ENCODE measurements around the gene IPPK.

IPPK gene

DNA sequence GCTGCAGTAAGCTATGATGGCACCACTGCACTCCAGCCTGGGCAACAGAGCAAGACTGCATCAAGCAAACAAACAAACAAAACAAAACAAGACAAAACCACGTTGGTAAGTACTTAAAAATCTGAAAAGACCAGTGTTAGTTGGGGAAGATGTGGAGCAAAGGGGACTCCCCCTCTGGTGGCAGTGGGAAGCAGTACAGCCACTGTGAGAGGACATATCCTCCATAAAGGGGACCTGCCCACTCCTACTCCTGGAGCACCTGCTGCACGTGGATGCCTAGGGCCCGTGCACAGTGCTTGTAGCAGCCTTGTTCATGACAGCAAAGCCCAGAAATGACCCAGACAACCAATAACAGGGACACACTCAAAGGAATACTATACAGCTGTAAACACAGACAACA lies 17.0 kb upstream of the IPPK start:
- DNase-seq (ENCODE audit: low read depth, low spot score): no peak

DNA sequence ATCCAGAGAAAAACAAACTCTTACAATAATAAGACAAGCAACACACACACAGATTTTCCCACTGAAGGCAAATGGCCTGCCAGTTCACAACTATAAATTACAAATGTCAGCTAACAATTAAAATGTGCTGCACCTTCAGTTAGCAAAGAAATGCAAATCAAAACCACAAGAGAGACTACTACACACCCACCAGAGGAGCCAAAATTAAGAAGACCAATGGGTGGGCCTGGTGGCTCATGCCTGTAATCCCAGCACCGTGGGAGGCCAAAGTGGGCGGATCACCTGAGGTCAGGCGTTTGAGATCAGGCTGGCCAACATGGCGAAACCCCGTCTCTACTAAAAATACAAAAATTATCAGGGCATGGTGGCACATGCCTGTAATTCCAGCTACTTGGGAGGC lies 15.1 kb upstream of the IPPK start:
- no peak for DNase-seq (ENCODE audit: low read depth, low spot score)

- no peak for DNase-seq (ENCODE audit: low read depth, low spot score)
These were observed 12.3 kb upstream of the IPPK start for GRCh38 chr9:92682269-92682668.

GRCh38 chr9:92680166-92681119 lies 10.5 kb upstream of the IPPK start:
- no peak for DNase-seq (ENCODE audit: low read depth, low spot score)

- no peak for DNase-seq (ENCODE audit: low read depth, low spot score)
These were observed 9.7 kb upstream of the IPPK start for GRCh38 chr9:92679413-92680165.

DNA sequence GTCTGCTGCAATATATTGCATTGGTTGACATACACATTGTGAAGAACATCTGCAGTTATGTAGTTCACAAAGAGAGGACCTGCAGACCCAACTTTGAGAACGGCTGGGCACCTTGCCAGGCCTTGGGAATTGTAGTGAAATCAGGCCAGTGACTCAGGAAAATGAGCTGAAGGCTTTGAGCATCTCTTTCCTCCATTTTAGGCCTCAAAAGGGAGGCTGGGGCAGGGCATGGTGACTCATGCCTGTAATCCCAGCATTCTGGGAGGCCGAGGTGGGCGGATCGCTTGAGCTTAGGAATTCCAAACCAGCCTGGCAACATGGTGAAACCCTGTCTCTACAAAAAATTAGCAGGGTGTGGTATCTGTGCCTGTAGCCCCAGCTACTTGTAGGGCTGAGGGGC lies 1.4 kb upstream of the IPPK start:
- no peak for DNase-seq (ENCODE audit: low read depth, low spot score)

DNA sequence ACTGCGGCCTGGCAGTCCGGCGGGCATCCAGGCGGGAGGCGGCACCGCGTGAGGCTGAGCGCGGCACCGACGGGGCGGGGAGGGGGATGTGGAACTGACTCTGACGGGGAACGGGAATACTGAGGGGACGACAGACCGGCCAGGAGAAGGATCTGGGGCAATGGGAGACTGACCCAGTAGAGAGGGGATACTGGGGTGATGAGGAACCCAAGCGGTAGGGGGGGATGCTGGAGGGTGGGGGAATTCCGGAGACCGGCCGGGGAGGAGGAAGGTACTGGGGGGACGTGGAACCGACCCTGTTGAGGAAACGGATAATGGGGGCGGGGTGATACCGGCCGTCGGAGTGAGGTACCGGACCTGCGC lies 423 bp downstream of the IPPK start:
- no peak for DNase-seq (ENCODE audit: low read depth, low spot score)

DNA sequence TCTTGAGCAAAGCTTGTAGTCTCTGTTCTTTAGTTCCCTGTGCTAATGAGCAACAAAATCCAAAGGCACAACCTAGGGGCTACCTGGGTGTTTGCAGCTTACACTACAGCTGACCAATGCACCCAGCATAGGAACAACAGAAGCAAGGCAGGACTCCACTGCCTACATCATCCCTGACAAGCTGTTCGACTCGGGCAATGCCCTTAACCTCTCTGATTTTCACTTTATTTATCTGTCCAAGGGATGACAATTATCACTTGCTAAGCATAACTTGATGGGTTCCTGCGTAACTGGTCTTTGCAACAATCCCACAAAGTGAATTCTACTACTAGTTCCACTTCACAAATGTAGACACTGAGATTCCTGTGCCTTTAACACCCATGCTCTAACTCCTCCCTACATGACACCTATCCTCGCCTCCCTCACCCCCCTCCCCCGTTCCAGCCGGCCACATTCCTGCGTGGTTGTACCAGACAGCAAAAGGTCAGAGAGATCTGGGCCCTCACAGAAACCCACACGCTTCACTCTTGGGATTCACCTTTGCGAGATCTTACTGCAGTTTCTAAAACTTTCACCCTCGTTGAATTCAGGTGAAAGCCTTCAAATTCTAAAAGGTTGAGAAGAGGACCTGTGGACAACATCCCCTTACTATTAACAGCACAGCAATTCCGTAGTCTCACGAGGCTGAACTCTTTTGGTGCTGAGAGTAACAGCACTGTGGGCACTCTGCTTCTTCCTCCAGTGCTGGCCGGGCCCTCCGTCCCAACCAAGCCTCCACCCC lies 995 bp downstream of the IPPK start:
- no peak for DNase-seq (ENCODE audit: low read depth, low spot score)

- no peak for DNase-seq (ENCODE audit: low read depth, low spot score)
These were observed 2.9 kb downstream of the IPPK start for GRCh38 chr9:92666912-92667532.

DNA sequence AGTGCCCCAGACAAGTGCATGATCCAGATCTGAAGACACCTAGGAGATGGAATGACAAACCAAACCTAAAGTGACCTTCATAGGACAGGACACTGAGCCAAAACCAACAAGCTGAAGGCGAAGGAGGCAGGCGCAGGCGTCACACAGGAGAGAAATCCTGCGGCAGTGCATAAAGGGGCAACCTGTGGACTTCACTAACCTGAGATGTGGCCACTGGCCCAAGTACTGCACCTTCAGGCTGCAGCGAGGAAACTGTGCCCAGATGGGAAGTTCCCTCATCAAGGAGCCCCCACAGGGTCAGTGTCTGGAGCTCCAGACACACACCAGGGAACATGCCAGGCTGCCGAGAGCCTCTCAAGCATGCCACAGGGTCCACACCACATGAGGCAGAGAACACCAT lies 3.7 kb downstream of the IPPK start:
- no peak for DNase-seq (ENCODE audit: low read depth, low spot score)

- DNase-seq (ENCODE audit: low read depth, low spot score): no peak
These were observed 4.1 kb downstream of the IPPK start for GRCh38 chr9:92665836-92666235.

- no peak for DNase-seq (ENCODE audit: low read depth, low spot score)
These were observed 5.4 kb downstream of the IPPK start for GRCh38 chr9:92664394-92665152.

- DNase-seq (ENCODE audit: low read depth, low spot score): no peak
These were observed 6.0 kb downstream of the IPPK start for GRCh38 chr9:92663951-92664350.

DNA sequence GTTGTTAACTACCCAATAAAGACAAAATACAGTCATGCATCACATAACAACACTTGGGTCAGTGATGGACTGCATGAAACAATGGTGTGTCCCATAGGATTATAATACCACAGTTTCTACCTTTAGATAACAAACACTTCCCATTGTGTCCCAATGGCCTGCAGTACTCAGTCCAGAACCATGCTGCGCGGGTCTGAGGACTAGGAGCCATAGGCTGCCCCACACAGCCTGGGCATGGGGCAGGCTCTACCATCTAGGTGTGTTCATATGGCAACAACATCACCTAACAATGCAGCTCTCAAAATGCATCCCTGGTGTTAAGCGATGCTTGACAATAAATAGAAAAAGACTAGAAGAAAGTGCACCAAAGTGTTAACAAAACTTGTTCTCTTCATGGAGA lies 6.8 kb downstream of the IPPK start:
- no peak for DNase-seq (ENCODE audit: low read depth, low spot score)

- DNase-seq (ENCODE audit: low read depth, low spot score): no peak
These were observed 8.2 kb downstream of the IPPK start for GRCh38 chr9:92661743-92662142.

GRCh38 chr9:92661127-92661526 lies 8.8 kb downstream of the IPPK start:
- no peak for DNase-seq (ENCODE audit: low read depth, low spot score)

DNA sequence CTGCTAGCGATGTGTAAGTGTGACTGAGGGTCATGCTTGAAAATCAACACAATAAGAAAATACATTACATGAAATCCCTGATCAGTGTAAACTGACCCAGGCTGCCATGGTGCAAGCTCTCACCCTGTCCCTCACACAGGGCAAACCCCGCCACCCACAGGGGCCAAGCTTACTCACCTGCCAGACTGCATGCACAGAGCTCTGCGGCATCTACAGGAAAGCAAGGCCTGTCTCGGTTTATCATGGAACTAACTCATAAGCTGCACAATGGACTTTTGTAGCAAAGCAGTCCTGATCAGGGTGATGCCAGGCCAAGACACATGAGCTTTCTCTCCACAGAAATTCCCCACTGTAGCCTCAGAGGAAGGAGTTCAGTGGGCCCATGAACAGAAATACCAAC lies 9.7 kb downstream of the IPPK start:
- no peak for DNase-seq (ENCODE audit: low read depth, low spot score)

GRCh38 chr9:92659601-92660000 lies 10.3 kb downstream of the IPPK start:
- no peak for DNase-seq (ENCODE audit: low read depth, low spot score)

DNA sequence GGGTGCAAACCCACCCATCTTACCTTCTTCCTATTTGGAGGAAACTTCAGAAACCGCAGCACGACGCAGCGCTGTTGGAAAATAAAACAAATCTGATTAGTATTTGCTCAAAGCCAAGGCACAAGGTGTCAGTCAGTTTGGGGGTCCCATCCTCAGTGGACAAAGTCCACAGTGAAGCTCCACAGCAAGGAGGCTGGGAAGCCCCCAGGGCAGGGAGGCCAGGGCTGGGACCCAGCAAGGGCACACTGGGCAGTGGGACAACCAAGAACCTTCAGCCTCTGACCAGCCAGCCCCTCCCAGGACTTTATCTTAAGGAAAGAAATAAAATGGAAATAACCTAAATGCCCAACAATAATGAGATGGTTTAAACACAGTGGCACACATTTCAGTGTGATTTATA lies 11.3 kb downstream of the IPPK start:
- no peak for DNase-seq (ENCODE audit: low read depth, low spot score)

GRCh38 chr9:92658176-92658575 lies 11.8 kb downstream of the IPPK start:
- DNase-seq (ENCODE audit: low read depth, low spot score): no peak

All from activated CD4-positive, CD25-positive, alpha-beta regulatory T cell treated with anti-CD3 and anti-CD28 coated beads, Interleukin-2, amount 50 U/mL, for 16 hours (primary cell).